Activated B cell treated with CpG ODN at 0.5 μM for 24 hours (primary cell): ENCODE results near the gene EMILIN2. TPM values are rescaled to one million over a fixed set of nuclear protein-coding genes. Genes with fewer than 3 reads are reported as not detected.
"Not testable (repeated sequence)": the region's sequence is repeated elsewhere in the genome, so short reads cannot be mapped to it uniquely, and the experiment has no call there.

Source experiments
- ATAC-seq: fragments of 200-7000 bp; cut with Tn5 transposase; one replicate; pipeline ENCODE4 v1.10.0; 2021; ENCODE audit warnings: low read depth, mild to moderate bottlenecking, moderate library complexity
- CTCF ChIA-PET: fragments of 350-600 bp; sonication (Branson Sonifier 250); formaldehyde crosslinking; loops from one replicate; lab custom pipeline; 2021; ENCODE audit warnings: antibody characterized with exemption; lab: Charles Lee
- POLR2A ChIA-PET: fragments of 350-600 bp; sonication (Branson Sonifier 250); formaldehyde crosslinking; loops from one replicate; lab custom pipeline; 2021; ENCODE audit warnings: antibody characterized with exemption; lab: Charles Lee
- DNase-seq: peaks from one replicate; pipeline ENCODE4 v3.0.0; 2022
- H3K27ac Mint-ChIP-seq: one replicate; pipeline ENCODE4 v1.8.0; 2020; ENCODE audit warnings: mixed read lengths
- H3K27me3 Mint-ChIP-seq: one replicate; pipeline ENCODE4 v1.8.0; 2021; ENCODE audit warnings: mixed read lengths
- H3K36me3 Mint-ChIP-seq: one replicate; pipeline ENCODE4 v1.8.0; 2021; ENCODE audit warnings: low read depth, mixed read lengths
- H3K4me1 Mint-ChIP-seq: one replicate; pipeline ENCODE4 v1.8.0; 2021; ENCODE audit warnings: mixed read lengths
- H3K4me3 Mint-ChIP-seq: one replicate; pipeline ENCODE4 v1.8.0; 2020; ENCODE audit warnings: mild to moderate bottlenecking, mixed read lengths
- H3K9me3 Mint-ChIP-seq: one replicate; pipeline ENCODE4 v1.8.0; 2020; ENCODE audit warnings: mixed read lengths
- CTCF ChIP-seq: fragments of 200-600 bp; IDR thresholded peaks from one replicate; pipeline ENCODE4 v1.8.0; 2022; ENCODE audit warnings: antibody characterized with exemption, mild to moderate bottlenecking
- intact Hi-C: fragments of 100-400 bp; cut with micrococcal nuclease; formaldehyde crosslinking; loops from one replicate; pipeline ENCODE4 v1.15.1; 2024
- total RNA-seq: library from RNA; stranded (reverse); gene quantifications from 2 replicates; pipeline ENCODE4 v1.2.3, GENCODE V29; 2022

EMILIN2 gene
- total RNA-seq, 1 donor from 2014 or later, result 80.9 TPM

- ATAC-seq (no peak), DNase-seq (no peak)
- intact Hi-C loops, result no loop called here
- CTCF ChIA-PET, result no interaction called here
- H3K9me3 Mint-ChIP-seq, result no peaks in the 10 kb centered on the region
- TF ChIP-seq CTCF, result no peak
- peaks cover 57% of the 10 kb centered on the region for H3K36me3 Mint-ChIP-seq
- POLR2A ChIA-PET, result no interaction called here
- H3K27ac Mint-ChIP-seq, result no peak overlapping the region
- H3K27me3 Mint-ChIP-seq, result peaks cover 10% of the 10 kb centered on the region
- H3K4me1 Mint-ChIP-seq, result peaks cover 16% of the 10 kb centered on the region
- no peak overlapping the region for H3K4me3 Mint-ChIP-seq
Measured at GRCh38 chr18:2851771-2852170, 5.0 kb downstream of the EMILIN2 start.

GRCh38 chr18:2852460-2852859 is 5.7 kb downstream of the EMILIN2 start:
- intact Hi-C loops, CTCF ChIA-PET, H3K4me3 Mint-ChIP-seq, H3K9me3 Mint-ChIP-seq, ATAC-seq, DNase-seq, POLR2A ChIA-PET, H3K27ac Mint-ChIP-seq: not testable (repeated sequence)
- H3K4me1 Mint-ChIP-seq, result peaks cover 16% of the 10 kb centered on the region
- peaks cover 61% of the 10 kb centered on the region for H3K36me3 Mint-ChIP-seq
- H3K27me3 Mint-ChIP-seq, result peaks cover 10% of the 10 kb centered on the region

GRCh38 chr18:2853173-2853925 is 6.5 kb downstream of the EMILIN2 start:
- DNase-seq (no peak), ATAC-seq (no peak)
- Mint-ChIP-seq H3K9me3 (no peaks in the 10 kb centered on the region), H3K27me3 (peaks cover 10% of the 10 kb centered on the region), H3K4me1 (peaks cover 11% of the 10 kb centered on the region), H3K36me3 (peaks cover 62% of the 10 kb centered on the region), H3K4me3 (no peak overlapping the region), H3K27ac (no peak overlapping the region)
- intact Hi-C loops, result no loop called here
- TF ChIP-seq CTCF, result no peak
- ChIA-PET POLR2A (no interaction called here), CTCF (no interaction called here)

- H3K4me1 Mint-ChIP-seq, result peaks cover 4% of the 10 kb centered on the region
- H3K36me3 Mint-ChIP-seq, result peaks cover 60% of the 10 kb centered on the region
- ATAC-seq, result no peak
- DNase-seq, result no peak
- no peak overlapping the region for H3K4me3 Mint-ChIP-seq
- H3K27me3 Mint-ChIP-seq, result peaks cover 10% of the 10 kb centered on the region
- intact Hi-C loops, result no loop called here
- H3K9me3 Mint-ChIP-seq, result no peaks in the 10 kb centered on the region
- TF ChIP-seq CTCF, result no peak
- ChIA-PET CTCF (no interaction called here), POLR2A (no interaction called here)
- no peak overlapping the region for H3K27ac Mint-ChIP-seq
Measured at GRCh38 chr18:2853926-2854664, 7.3 kb downstream of the EMILIN2 start.

- TF ChIP-seq CTCF, result no peak
- H3K4me3 Mint-ChIP-seq, result no peak overlapping the region
- peaks cover 10% of the 10 kb centered on the region for H3K27me3 Mint-ChIP-seq
- peaks cover 5% of the 10 kb centered on the region for H3K9me3 Mint-ChIP-seq
- ChIA-PET POLR2A (no interaction called here), CTCF (no interaction called here)
- H3K36me3 Mint-ChIP-seq, result peaks cover 61% of the 10 kb centered on the region
- no peak for ATAC-seq
- DNase-seq, result no peak
- intact Hi-C loops, result no loop called here
- H3K4me1 Mint-ChIP-seq, result no peaks in the 10 kb centered on the region
- H3K27ac Mint-ChIP-seq, result no peak overlapping the region
Measured at GRCh38 chr18:2854875-2855274, 8.1 kb downstream of the EMILIN2 start.
